HUDEP-2 (cell line): ENCODE results near the gene IDUA.
A peak's percentile ranks its signal among the peaks of the same experiment; 100 is the strongest.

Experiments
- DNase-seq, 76 experiments: peaks; one replicate each; lab custom pipeline; 2025; ENCODE audit not compliant: unreplicated experiment in 76 of 76; lab: John Stamatoyannopoulos, UW

IDUA gene

GRCh38 chr4:1013225-1014073 lies 26.6 kb downstream of the IDUA start:
- no peak for DNase-seq

DNA sequence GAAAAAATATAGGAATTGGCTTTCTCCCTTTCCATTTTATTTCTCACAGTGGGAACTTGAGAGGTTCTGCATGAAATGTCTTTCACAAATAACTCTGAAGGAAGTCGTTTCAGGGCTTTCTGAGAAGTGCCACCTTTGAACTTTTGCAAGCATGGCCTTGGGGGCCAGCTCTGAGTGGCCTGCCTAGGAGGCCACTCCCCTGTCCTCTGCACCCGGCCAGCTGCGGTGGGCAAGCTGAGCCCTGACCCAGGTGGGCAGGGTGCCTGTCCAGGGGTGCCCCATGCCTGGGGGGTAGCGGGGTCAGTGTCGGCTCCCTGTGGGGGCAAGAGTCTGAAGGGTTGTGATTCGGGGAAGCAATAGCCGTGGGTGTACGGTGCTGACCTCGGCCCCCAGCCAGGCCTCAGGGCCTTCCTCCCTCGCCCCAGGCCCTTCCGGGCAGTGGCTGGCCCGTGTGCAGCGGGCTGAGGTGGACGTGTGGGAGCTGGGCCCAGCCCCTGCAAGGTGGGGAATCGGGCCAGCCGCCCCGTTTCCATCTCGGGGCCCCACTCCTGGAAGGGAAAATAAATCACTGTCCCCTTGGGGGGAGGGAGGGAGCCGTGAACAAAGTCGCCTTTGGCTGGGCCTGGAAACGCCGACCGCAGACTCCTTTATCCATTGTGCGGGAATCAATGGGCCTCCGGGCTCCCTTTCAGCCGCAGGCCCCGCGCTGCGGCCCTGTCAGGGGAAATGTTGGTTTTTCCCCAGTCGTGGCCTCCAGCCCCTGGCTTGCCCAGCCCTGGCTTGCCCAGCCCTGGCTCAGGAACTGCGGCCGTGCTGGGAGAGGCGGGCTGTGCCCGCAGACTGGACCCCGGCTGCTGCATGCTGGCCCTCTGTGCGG lies 27.7 kb downstream of the IDUA start:
- DNase-seq: no peak

- DNase-seq: no peak
These were observed 28.3 kb downstream of the IDUA start for GRCh38 chr4:1015179-1015578.

DNA sequence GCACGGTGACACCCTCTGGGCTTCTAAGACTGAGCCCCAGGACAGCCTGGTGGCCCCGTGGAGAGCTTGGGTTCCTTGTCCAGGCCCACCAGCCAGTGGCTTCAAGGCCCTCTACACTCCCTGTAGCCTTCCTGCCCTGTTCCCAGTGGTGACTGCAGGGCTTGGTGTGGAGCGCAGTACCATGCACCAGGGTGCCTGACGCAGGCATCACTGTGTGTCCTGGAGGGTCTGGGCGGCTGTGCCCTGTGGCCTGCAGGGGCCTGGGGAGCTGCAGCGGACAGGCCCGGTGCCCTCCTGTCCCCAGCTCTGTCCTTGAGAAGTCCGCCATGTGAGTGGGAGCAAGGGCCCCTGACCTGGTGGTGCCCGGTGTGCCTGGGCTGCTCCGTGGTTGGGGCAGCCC lies 28.9 kb downstream of the IDUA start:
- DNase-seq: peak in 1 of 76 experiments; percentile 1

DNA sequence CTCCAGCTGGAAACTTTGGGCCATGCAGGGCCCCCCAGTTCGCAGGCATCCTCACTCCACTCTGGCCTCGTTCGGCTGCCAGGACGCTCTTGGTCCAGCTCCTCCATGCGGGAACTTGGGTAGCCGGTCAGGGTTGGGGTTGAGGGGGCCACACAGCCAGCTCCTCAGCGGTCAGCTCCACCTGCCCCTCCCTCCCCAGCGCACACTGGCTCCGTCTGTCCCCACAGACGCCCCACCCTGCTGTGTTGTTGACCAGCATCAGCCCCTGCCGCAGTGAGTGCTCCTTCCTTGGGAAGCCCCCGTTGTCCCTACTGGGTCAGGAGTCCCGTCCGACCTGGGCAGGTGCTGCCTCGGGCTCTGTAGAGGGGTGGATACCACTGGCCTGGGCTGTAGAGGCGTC lies 30.4 kb downstream of the IDUA start:
- DNase-seq: no peak

DNA sequence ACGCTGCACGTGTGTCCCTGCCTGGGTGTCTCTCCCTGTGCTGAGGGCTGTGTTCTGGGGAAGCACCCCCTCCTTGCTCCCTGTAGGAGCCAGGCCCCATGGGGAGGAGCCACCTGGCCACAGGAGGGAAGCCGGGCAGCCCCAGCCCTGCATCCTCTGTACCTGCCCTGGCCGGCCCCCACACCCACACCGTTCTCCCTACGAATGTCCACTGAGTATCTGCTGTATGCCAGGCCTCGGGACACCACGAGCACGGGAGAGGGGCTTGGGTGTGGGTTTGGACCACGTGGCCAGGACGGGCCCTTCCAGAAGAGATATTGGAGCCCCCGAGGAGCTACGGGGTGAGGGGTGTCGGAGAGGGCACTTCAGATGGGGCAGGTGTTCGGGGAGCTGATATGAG lies 30.9 kb downstream of the IDUA start:
- no peak for DNase-seq

- DNase-seq: no peak
These were observed 31.5 kb downstream of the IDUA start for GRCh38 chr4:1018147-1019020.

- no peak for DNase-seq
These were observed 32.5 kb downstream of the IDUA start for GRCh38 chr4:1019320-1019719.

GRCh38 chr4:1019729-1020470 lies 33.1 kb downstream of the IDUA start:
- DNase-seq: peak in 28 of 76 experiments; percentile 8 to 51 (median 22)

- DNase-seq: no peak
These were observed 34.7 kb downstream of the IDUA start for GRCh38 chr4:1021386-1022050.

- DNase-seq: no peak
These were observed 35.4 kb downstream of the IDUA start for GRCh38 chr4:1022051-1022738.

DNA sequence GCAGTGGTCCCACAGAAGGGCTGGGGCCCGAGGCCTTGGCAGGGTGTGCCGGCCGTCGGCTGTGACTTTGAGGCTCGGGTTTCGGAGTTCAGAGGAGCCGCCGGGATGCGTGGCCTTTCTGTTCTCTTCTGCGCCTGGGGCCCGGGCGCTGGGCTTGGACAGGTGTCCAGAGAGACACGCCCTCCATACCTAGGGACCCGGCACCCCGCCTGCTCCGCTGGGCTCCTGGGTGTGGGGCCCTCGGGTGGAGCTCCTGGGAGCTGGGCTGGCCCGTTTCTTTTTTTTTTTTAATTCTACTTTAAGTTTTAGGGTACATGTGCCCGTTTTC lies 35.9 kb downstream of the IDUA start:
- no peak for DNase-seq

- DNase-seq: no peak
These were observed 36.3 kb downstream of the IDUA start for GRCh38 chr4:1023075-1023640.

- no peak for DNase-seq
These were observed 37.3 kb downstream of the IDUA start for GRCh38 chr4:1023895-1024740.

- no peak for DNase-seq
These were observed 38.2 kb downstream of the IDUA start for GRCh38 chr4:1024882-1025545.

DNA sequence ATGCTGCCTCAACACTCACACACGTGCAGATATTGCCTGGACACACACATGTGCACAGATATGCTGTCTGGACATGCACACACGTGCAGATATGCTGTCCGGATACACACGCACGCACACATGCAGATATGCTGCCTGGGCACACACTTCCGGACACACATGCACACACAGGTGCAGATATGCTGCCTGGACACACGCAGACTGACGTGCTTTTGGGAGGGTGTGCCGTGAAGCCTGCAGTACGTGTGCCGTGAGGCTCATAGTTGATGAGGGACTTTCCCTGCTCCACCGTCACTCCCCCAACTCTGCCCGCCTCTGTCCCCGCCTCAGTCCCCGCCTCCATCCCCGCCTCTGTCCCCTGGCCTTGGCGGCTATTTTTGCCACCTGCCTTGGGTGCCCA lies 39.3 kb downstream of the IDUA start:
- peak in 59 of 76 experiments; percentile 2 to 79 (median 53) for DNase-seq

GRCh38 chr4:1027219-1027914 lies 40.5 kb downstream of the IDUA start:
- DNase-seq: peak in 1 of 76 experiments; percentile 34
